ENCODE data around the gene MCF2L2. TPM values are rescaled to one million over a fixed set of nuclear protein-coding genes. Genes with fewer than 3 reads are reported as not detected.

Gene MCF2L2
- total and polyA plus RNA-seq, 2 experiments from 2014 or later = 4.4 to 12.9 TPM

DNA sequence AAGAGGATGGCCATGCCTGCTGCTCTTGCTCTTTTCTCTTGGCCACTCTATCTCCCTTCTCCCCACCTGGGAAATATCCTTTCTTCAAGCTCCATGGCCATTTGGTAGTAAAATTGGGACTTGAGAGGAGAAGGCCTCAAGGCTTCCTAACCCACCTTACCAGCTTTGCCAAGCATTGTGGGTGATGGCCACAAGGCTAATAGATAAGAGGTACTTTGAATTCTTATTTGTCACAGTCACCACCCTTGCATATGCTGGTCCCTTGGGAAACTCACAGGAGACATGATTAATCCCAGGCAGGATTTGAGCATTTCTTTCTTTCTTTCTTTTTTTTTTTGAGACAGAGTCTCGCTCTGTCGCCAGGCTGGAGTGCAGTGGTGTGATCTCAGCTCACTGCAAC lies 138.2 kb downstream of the MCF2L2 start:
- Histone ChIP-seq H3K27me3 (no peaks in the 10 kb centered on the region), H3K36me3 (peaks cover 4% of the 10 kb centered on the region), H3K9me3 (ENCODE audit: low read depth) (no peaks in the 10 kb centered on the region), H3K4me3 (no peak overlapping the region), H3K27ac (no peak overlapping the region), H3K4me1 (ENCODE audit: low read depth) (no peaks in the 10 kb centered on the region)
- TF ChIP-seq CTCF (IDR thresholded peaks at IDR 0.05; ENCODE audit: low read depth, low read length) = no peak
- no peak for DNase-seq (ENCODE audit: low read depth in 1 of 2, low spot score in 1 of 2)

DNA sequence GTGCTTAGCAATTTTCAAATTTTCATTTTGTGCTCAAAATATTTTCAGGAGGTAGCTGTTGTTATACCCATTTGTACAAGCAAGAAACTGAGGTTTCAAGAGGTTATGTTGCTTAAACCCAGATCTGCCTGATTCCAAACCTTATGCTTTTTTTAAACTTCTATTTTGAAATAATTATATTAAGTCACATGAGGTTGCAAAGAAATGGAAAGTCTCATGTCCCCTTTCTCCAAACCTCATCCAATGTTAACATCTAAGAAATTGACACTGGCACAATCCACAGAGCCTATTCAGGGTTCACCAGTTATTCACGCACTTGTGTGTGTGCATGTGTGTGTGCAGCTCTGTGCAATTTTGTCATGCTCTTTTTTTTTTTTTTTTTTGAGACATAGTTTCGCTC lies 140.3 kb downstream of the MCF2L2 start:
- Histone ChIP-seq H3K9me3 (ENCODE audit: low read depth) (no peaks in the 10 kb centered on the region), H3K36me3 (no peaks in the 10 kb centered on the region), H3K27me3 (no peaks in the 10 kb centered on the region), H3K4me3 (no peak overlapping the region), H3K4me1 (ENCODE audit: low read depth) (no peaks in the 10 kb centered on the region), H3K27ac (no peak overlapping the region)
- TF ChIP-seq CTCF (IDR thresholded peaks at IDR 0.05; ENCODE audit: low read depth, low read length) = no peak
- no peak for DNase-seq (ENCODE audit: low read depth in 1 of 2, low spot score in 1 of 2)

DNA sequence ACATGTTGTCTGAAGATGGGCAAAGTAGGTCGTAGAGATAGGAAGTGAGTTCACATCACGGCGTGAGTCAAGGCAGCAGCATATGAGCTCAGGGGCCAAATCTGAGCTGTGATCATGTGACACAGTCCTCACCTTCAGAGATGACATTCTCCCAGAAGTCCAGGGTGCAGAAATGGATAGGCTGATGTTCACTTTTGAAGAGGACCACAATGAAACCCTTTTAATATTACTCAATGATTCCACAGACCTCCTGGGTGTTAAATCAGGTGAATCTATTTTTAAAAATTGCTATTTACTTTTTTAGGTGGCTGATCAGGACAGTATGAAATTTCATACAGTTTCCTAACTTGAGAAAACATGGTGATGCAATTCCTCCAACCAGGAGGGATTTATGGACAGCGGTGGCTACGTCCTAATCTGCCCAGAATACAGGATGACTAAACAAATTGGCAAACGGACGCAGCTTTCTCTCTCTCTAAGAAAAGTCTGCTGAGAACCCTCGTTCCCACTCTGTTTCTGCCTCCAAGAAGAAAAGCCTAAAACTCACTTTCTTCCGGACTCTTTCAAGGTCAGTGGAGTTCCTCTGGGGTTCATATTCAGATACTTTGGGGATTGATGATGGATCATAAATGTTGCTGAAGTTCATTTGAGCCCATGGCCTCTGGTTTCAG lies 141.0 kb downstream of the MCF2L2 start:
- H3K4me1 ChIP-seq (ENCODE audit: low read depth) = no peaks in the 10 kb centered on the region
- peak in 1 of 2 donors; percentile 98 for DNase-seq (ENCODE audit: low read depth in 1 of 2, low spot score in 1 of 2)
- H3K27ac ChIP-seq = no peak overlapping the region
- TF ChIP-seq CTCF (IDR thresholded peaks at IDR 0.05; ENCODE audit: low read depth, low read length) = no peak
- H3K4me3 ChIP-seq = no peak overlapping the region
- H3K36me3 ChIP-seq = no peaks in the 10 kb centered on the region
- no peaks in the 10 kb centered on the region for H3K27me3 ChIP-seq
- no peaks in the 10 kb centered on the region for H3K9me3 ChIP-seq (ENCODE audit: low read depth)

DNA sequence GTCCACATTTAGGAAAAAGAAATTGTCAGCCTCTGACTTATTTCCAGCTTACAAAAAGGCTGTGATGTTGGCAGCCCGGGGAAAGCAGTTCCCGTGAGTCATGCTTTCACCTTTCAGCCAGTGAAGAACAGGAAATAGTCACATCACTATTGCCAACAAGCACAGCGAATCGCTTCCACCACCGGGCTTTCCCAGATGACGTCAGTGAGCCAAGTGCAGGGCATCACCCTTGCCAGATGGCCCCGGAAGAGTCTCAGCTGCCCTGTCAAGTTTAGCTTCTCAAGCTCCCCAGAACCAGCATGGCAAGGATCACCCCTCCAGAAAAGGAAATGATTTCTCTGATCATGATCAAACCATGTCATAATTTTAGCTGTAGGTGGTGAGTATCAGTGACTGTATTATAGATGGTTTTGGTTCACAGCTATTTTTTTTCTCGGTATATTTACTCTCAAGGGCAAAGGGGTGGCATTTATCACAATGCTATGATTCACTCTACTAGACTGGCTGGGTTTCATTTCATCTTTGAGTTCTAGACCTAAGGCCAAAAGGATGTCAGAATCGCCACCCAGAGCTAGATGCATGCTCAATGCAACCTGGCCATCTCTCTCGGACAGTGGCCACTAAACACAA lies 142.5 kb downstream of the MCF2L2 start:
- Histone ChIP-seq H3K4me1 (ENCODE audit: low read depth) (no peaks in the 10 kb centered on the region), H3K27me3 (no peaks in the 10 kb centered on the region), H3K36me3 (no peaks in the 10 kb centered on the region), H3K27ac (no peak overlapping the region), H3K9me3 (ENCODE audit: low read depth) (no peaks in the 10 kb centered on the region), H3K4me3 (no peak overlapping the region)
- no peak for TF ChIP-seq CTCF (IDR thresholded peaks at IDR 0.05; ENCODE audit: low read depth, low read length)
- peak in 1 of 2 donors; percentile 98 for DNase-seq (ENCODE audit: low read depth in 1 of 2, low spot score in 1 of 2)

DNA sequence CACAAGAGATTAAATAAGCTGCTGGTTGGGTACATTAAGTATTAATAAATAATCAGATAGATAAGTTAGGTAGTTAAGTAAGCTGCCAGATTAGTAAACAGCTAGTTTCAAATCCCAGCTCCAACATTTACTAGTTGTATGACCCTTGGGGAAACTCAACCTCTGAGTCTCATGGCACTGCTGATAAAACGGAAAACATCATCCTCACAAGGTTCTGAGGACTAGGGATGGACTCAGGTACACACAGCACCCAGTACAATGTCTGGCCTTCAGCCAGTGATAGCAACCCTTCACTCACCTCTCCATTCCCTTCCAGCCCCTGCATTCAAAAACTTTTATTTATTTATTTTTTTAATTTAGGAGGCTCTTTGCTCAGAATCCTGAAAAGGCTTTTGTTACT lies 143.1 kb downstream of the MCF2L2 start:
- no peak overlapping the region for H3K27ac ChIP-seq
- H3K36me3 ChIP-seq = no peaks in the 10 kb centered on the region
- H3K4me3 ChIP-seq = no peak overlapping the region
- no peaks in the 10 kb centered on the region for H3K27me3 ChIP-seq
- no peaks in the 10 kb centered on the region for H3K9me3 ChIP-seq (ENCODE audit: low read depth)
- no peak for TF ChIP-seq CTCF (IDR thresholded peaks at IDR 0.05; ENCODE audit: low read depth, low read length)
- H3K4me1 ChIP-seq (ENCODE audit: low read depth) = no peaks in the 10 kb centered on the region
- DNase-seq (ENCODE audit: low read depth in 1 of 2, low spot score in 1 of 2) = no peak
